Measurements from ENCODE around the gene GPR84. TPM values are rescaled to one million over a fixed set of nuclear protein-coding genes. Genes with fewer than 3 reads are reported as not detected.

The GPR84 gene
- total and polyA plus RNA-seq, 9 of the 15 experiments (the other 6 are each of a cell fraction or from before 2014, with no cell fraction given), result 0.07 to 0.18 (median 0.11) TPM; not detected in 5

DNA sequence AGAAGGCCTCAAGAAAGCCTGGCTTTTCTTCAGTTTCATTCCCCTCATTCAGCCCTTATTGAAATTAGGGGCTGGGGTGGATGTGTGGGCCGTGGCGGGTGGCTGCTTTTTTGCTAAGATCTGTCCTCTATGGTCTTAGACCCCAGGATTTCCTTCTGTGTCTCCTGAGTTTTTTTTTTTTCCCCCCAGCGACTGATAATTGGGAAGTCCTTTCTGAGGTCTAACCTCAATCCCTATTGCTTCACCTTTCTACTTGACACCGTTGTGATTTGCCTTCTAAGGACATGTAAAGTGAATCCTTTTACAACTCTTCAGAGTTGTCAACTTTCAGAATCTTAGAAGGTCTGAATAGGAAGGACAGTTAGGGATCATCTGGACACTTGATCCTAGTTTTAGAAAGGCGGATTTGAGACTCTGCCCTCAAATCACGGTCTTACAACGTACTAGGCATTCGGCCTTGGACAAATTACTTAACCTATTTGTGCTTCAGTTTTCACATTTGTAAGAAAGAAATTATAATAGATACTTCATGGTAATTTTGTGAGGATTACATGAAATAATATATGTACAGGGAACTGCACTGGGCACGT is 4.4 kb downstream of the GPR84 start:
- Histone ChIP-seq H3K27me3 (ENCODE audit: control insufficient read depth in 2 of 2, insufficient read depth in 2 of 2, low read length in 2 of 2) (no peaks in the 10 kb centered on the region), H3K27ac (ENCODE audit: extremely low read depth, low read depth, low read length) (peak overlapping the region; percentile 89), H3K4me2 (ENCODE audit: insufficient read depth, low read length) (peak overlapping the region; percentile 77), H3K9ac (ENCODE audit: insufficient read depth in 1 of 2, low read depth in 2 of 2, low read length in 2 of 2) (peak overlapping the region; percentile 70 to 72; a peak in 3 of 4 replicates), H3K9me3 (replicated peaks; ENCODE audit: control insufficient read depth, insufficient read depth, low read depth, low read length) (no peaks in the 10 kb centered on the region), H3K36me3 (ENCODE audit: control insufficient read depth, insufficient read depth, low read length) (no peaks in the 10 kb centered on the region), H2AFZ (ENCODE audit: low read depth, low read length) (peak overlapping the region; percentile 79), H3K79me2 (ENCODE audit: control insufficient read depth, insufficient read depth, low read length) (peaks cover 26% of the 10 kb centered on the region; the same call in 2 of the 3 replicates), H3K4me3 (peak overlapping the region; percentile 28), H3K9me1 (ENCODE audit: control insufficient read depth, insufficient read depth, low read length) (no peaks in the 10 kb centered on the region), H4K20me1 (replicated peaks; ENCODE audit: control insufficient read depth, insufficient read depth, low read length) (no peaks in the 10 kb centered on the region), H3K4me1 (replicated peaks in 1 of 2; ENCODE audit: control insufficient read depth in 2 of 2, insufficient read depth in 2 of 2, low read length in 2 of 2) (peaks cover 34 to 43% of the 10 kb centered on the region in 2 experiments)
- in situ Hi-C loops (cut with MboI), result loop anchor here (10.0 kb wide), 2 partner anchors 65 to 375 kb away; partner anchors contain the start of gene HOXC10
- TSS peak; percentile 91 for BruUV-seq (replicated peaks)
- DNase-seq (ENCODE audit: extremely low read depth in 1 of 4, low spot score in 3 of 4), result no peak
- ATAC-seq, result no peak
- intact Hi-C loops (cut with micrococcal nuclease), result loop anchor here (1.0 to 10.0 kb wide), 6 partner anchors 23 to 375 kb away; partner anchors contain the start of genes CBX5, COPZ1, HNRNPA1 and HOXC10
- WGBS (ENCODE audit: insufficient coverage, low coverage, missing lambda C conversion rate), result 19% methylated on average over 9 of the region's 9 CpGs
- no peak for FAIRE-seq
- ChIA-PET POLR2A (interaction anchor here (0.7 to 5.8 kb wide), 22 partner anchors 9 to 140 kb away, joined by 3 to 57 read pairs (median 8); partner anchors contain the start of genes CBX5, COPZ1, HNRNPA1 and NFE2), CTCF (ENCODE audit: low intra/inter-chr PET ratio) (interaction anchor here (0.8 to 3.9 kb wide), 10 partner anchors 20 to 144 kb away, joined by 3 to 34 read pairs (median 8); no protein-coding TSS in a partner anchor)
- TF ChIP-seq, protein P1, sequence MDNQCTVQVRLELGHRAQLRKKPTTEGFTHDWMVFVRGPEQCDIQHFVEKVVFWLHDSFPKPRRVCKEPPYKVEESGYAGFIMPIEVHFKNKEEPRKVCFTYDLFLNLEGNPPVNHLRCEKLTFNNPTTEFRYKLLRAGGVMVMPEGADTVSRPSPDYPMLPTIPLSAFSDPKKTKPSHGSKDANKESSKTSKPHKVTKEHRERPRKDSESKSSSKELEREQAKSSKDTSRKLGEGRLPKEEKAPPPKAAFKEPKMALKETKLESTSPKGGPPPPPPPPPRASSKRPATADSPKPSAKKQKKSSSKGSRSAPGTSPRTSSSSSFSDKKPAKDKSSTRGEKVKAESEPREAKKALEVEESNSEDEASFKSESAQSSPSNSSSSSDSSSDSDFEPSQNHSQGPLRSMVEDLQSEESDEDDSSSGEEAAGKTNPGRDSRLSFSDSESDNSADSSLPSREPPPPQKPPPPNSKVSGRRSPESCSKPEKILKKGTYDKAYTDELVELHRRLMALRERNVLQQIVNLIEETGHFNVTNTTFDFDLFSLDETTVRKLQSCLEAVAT (IDR thresholded peaks at IDR 0.05), result peak in 1 of 2 experiments; percentile 13; a peak in 1 of 4 replicates
- peak in 1 of 2 experiments; percentile 55; a peak in 3 of 4 replicates for TF ChIP-seq NRF1 (conservative IDR thresholded peaks at IDR 0.05 in 1 of 2, IDR thresholded peaks at IDR 0.05 in 1 of 2)
- no peak; the same call in 1 of the 2 replicates for TF ChIP-seq CEBPB (tag; IDR thresholded peaks at IDR 0.05)
- TF ChIP-seq TAF1 (IDR thresholded peaks at IDR 0.05; ENCODE audit: control insufficient read depth, extremely low read depth, insufficient read depth, low read length, severe bottlenecking), result no peak
- TF ChIP-seq, protein P2, sequence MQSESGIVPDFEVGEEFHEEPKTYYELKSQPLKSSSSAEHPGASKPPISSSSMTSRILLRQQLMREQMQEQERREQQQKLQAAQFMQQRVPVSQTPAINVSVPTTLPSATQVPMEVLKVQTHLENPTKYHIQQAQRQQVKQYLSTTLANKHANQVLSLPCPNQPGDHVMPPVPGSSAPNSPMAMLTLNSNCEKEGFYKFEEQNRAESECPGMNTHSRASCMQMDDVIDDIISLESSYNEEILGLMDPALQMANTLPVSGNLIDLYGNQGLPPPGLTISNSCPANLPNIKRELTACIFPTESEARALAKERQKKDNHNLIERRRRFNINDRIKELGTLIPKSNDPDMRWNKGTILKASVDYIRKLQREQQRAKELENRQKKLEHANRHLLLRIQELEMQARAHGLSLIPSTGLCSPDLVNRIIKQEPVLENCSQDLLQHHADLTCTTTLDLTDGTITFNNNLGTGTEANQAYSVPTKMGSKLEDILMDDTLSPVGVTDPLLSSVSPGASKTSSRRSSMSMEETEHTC (IDR thresholded peaks at IDR 0.05), result no peak
- no peak for TF ChIP-seq SMARCB1 (IDR thresholded peaks at IDR 0.05; ENCODE audit: insufficient read length, low read depth)
- TF ChIP-seq, protein P3, sequence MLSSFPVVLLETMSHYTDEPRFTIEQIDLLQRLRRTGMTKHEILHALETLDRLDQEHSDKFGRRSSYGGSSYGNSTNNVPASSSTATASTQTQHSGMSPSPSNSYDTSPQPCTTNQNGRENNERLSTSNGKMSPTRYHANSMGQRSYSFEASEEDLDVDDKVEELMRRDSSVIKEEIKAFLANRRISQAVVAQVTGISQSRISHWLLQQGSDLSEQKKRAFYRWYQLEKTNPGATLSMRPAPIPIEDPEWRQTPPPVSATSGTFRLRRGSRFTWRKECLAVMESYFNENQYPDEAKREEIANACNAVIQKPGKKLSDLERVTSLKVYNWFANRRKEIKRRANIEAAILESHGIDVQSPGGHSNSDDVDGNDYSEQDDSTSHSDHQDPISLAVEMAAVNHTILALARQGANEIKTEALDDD (IDR thresholded peaks at IDR 0.05), result no peak
- TF ChIP-seq SRF (CRISPR knock-in tag; IDR thresholded peaks at IDR 0.05), result peak in 1 of 2 experiments; percentile 84; a peak in 2 of 4 replicates
- TF ChIP-seq KDM1A (IDR thresholded peaks at IDR 0.05), result peak; percentile 96 to 97
- no peak for TF ChIP-seq POLR3A (IDR thresholded peaks at IDR 0.05; ENCODE audit: borderline replicate concordance, extremely low read depth, insufficient read depth, insufficient read length)
- TF ChIP-seq HDAC8 (tag; IDR thresholded peaks at IDR 0.05), result no peak
- TF ChIP-seq, protein P4, sequence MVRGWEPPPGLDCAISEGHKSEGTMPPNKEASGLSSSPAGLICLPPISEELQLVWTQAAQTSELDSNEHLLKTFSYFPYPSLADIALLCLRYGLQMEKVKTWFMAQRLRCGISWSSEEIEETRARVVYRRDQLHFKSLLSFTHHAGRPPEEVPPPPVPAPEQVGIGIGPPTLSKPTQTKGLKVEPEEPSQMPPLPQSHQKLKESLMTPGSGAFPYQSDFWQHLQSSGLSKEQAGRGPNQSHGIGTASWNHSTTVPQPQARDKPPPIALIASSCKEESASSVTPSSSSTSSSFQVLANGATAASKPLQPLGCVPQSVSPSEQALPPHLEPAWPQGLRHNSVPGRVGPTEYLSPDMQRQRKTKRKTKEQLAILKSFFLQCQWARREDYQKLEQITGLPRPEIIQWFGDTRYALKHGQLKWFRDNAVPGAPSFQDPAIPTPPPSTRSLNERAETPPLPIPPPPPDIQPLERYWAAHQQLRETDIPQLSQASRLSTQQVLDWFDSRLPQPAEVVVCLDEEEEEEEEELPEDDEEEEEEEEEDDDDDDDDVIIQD (CRISPR knock-in tag; IDR thresholded peaks at IDR 0.05), result no peak
- TF ChIP-seq PHF20 (IDR thresholded peaks at IDR 0.05; ENCODE audit: partially characterized antibody), result peak; percentile 78
- no peak for TF ChIP-seq CBX3 (IDR thresholded peaks at IDR 0.05; ENCODE audit: borderline replicate concordance in 1 of 2, low read length in 2 of 2)
- TF ChIP-seq DPF2 (IDR thresholded peaks at IDR 0.05), result 0 out of 2 replicates have a peak, but pooled peaks have one; percentile 5
- TF ChIP-seq SRSF1 (IDR thresholded peaks at IDR 0.05; ENCODE audit: low read depth, low read length), result no peak

Measured in K562 (cell line).